GOT3 (cell line): ENCODE measurements around the gene TEKT5.
"Not testable (repeated sequence)": the region's sequence is repeated elsewhere in the genome, so short reads cannot be mapped to it uniquely, and the experiment has no call there.

Source experiments
- DNase-seq: peaks from one replicate; lab custom pipeline; 2025; ENCODE audit warnings: mixed read lengths; lab: John Stamatoyannopoulos, UW

TEKT5 gene

DNA sequence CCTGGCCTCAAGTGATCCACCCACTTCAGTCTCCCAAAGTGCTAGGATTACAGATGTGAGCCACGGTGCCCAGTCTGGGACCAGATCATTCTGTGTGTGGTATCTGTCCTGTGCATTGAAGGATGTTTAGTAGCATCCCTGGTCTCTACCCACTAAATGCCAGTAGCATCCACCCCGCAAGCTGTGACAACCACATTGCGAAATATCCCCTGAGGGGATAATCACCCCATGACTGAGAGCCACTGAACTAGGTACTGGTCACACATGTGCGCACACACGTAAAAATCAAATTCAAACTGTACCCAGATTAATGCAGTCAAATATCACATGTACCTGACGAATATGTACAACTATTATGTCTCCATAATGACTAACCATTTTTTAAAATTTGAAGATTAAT, 35.8 kb downstream of the TEKT5 start:
- no peak for DNase-seq

DNA sequence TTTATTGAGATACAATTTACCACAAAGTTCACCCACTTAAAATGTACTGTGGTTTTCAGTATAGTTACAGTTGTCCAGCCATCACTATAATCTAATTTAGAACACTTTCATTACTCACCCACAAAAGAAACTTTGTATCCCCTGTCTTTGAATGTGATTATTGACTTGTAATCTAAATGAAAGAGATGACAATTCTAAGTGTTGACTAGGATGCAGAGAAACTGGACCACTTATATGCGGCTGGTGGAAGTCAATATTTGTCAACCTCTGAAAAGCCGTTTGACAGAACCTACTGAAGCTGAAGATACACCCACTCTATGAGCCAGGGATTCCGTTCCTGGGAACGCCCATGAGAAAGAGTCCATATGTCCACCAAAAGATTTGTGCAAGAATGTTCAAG, 36.8 kb downstream of the TEKT5 start:
- DNase-seq = no peak

- DNase-seq = no peak
Measured at GRCh38 chr16:10656618-10657017, 38.1 kb downstream of the TEKT5 start.

GRCh38 chr16:10655415-10655977, 39.2 kb downstream of the TEKT5 start:
- DNase-seq = no peak

GRCh38 chr16:10654592-10655414, 39.9 kb downstream of the TEKT5 start:
- DNase-seq = no peak

DNA sequence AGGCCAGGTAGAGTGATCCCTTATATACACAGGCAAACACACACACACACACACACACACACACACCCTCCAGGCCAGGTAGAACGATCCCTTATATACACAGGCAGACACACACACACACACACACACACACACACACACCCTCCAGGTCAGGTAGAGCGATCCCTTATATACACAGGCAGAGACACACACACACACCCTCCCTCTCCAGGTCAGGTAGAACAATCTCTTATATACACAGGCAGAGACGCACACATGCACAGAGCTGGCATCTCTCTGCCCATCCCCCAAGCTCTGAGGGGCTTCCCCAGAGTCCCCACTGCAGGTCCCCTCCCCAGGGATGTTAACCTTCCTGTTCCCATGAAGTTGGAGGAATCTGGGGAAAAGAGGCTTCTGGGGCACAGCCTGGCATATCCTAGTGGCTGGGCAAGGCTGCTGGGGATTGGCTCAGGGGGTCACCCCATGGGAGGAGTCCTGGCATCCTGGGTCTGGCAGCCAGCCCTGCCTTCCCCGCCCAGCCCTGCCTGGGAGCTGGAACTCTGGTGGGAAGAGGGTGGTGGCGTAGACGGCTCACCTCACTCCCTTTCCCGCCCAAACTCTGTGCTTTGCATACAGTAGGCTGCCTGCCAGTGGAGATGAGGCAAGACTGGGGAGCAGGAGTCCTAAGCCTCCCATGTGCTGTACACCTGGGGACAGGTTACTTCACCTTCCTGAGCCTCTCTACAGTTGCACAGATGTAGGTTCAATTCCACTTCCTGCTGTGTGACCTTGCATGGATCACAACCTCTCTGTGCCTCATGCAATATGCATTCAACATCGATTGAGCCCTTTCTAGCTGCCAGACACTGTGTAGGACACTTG, 41.8 kb downstream of the TEKT5 start:
- DNase-seq = no peak

GRCh38 chr16:10649098-10649497, 45.6 kb downstream of the TEKT5 start:
- DNase-seq = not testable (repeated sequence)

DNA sequence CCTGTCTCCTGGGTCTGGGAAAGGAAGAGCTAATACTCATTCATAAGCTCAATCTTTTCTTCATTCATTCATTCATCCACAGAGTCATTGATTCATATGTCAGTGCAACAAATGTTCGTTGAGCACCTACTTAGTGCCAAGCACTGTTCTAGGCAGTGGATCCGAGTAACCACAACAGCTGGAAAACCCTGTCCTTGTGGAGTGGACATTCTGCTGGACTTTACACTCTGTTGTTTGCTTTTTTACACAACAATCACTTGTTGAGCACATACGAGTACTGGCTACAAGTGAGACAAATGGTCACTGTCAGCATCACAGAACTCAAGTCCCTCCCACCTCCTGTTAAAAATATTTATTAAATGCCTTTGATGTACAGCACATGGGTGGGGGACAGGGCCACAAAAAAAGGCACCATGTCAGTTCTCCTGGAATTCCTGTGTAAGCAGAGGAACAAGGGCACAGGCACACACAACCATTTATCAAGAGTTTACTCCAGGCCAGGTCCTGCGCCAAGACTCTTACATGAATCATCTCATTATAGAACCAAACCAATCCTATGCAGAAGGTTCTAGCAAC, 46.9 kb downstream of the TEKT5 start:
- no peak for DNase-seq

GRCh38 chr16:10647264-10647720, 47.4 kb downstream of the TEKT5 start:
- no peak for DNase-seq

DNA sequence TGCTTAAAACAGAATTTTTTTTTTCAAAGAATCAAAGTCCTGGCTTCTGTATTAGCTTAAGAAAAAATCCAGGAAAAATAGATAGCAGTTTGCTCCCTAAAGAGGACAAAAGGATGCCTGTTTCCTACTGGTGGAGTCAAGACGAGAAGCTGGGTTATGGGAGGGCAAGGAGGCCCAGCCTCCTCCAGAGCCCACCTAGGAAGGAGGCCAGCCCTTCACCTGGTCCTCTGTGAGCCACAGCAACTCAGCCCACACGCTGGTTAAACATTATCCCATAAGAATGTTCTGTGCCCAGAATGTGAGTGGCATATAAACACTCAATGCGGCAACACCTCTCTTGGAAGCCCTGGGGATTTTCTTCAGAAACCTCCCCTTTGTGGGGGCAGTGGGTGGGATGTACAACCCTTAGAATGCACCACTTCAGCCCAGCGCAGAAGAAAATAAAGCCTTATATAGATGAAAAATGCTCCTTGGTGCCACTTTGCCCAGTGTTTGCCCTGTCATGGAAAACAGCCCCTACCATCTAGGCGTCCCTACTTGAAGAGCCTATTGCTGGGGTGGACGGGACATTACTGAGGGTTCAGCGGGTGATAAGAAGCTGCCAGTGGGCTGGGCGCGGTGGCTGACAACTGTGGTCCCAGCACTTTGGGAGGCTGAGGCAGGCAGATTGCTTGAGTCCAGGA, 48.0 kb downstream of the TEKT5 start:
- DNase-seq = no peak

- DNase-seq = no peak
Measured at GRCh38 chr16:10646228-10646580, 48.5 kb downstream of the TEKT5 start.

GRCh38 chr16:10644092-10644491, 50.6 kb downstream of the TEKT5 start:
- DNase-seq = no peak

DNA sequence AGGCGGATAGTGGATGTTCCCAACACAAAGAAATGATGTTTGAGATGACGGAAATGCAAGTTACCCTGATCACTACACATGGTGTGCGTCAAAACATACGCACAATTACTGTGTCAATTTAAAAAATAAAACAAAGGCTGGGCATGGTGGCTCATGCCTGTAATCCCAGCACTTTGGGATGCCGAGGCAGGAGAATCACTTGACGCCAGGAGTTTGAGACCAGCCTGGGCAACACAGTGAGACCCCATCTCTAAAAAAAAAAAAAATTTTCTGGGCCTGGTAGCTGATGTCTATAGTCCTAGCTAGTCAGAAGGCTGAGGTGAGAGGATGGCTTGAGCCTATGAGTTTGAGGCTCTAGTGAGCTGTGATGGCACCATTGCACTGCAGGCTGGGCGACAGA, 51.8 kb downstream of the TEKT5 start:
- DNase-seq = no peak

DNA sequence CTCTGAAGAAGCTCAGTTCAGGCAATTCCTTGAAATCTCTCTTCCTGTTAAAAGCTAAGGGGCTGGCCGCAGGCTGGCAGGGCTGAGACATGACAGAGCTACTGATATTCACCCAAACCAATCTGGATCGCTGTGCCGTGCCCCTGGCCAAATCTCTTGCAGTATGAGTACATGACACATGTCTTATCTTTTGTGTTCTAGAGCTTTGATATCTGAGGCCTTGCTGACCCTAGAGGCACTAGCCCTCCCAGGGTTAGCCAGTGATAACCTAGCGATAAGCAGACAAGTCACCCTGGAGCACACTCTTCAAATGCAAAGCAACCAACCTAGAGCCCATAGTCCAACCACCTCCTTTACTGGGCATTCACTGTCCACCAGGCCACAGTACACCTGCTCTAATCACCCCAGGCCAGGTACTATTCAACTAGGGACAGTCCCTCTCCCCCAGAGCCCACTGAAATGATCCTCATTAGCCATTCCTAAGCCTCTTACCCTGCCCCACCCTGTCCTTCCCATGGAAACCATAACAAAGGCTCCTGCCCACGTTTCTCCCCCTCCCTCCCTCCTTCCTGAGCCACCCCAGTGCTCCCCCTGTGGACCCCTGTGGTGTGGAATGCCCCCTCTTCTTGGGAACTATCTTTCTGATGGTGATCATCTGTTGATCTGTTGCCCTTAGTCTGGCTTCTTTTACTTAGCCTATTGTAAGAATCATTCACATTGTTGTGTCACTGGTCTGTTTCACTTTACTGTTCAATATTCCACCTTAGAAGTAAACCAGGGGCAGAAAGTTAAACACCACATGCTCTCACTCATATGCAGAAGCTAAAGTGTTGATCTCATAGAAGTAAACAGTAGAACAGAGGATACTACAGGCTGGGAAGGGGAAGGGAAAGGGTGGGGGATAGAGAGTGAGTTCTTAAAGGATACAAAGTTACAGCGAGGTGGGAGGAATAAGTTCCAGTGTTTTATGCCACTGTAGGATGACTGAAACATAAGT, 52.5 kb downstream of the TEKT5 start:
- DNase-seq = no peak

GRCh38 chr16:10641555-10641952, 53.2 kb downstream of the TEKT5 start:
- DNase-seq = no peak

DNA sequence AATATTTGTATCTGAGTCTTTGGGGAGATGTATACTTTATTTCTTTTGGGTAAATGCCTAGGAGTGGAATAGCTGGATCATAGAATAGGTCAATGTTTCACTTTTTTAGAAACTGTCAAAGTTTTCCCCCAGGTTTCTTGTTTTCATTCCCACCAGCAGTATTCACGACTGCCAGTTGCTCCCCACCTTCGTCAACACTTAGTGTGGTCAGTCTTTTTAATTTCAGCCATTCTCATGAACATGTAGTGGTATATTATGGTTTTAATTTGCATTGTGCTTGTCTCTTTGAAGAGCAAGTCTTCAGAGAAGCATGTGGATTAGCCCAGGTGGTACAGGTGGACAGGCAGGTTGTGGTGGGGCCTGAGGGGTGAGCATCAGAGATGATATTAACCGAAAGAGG, 53.8 kb downstream of the TEKT5 start:
- DNase-seq = no peak

GRCh38 chr16:10638101-10638500, 56.6 kb downstream of the TEKT5 start:
- no peak for DNase-seq

GRCh38 chr16:10637337-10638037, 57.2 kb downstream of the TEKT5 start:
- no peak for DNase-seq

DNA sequence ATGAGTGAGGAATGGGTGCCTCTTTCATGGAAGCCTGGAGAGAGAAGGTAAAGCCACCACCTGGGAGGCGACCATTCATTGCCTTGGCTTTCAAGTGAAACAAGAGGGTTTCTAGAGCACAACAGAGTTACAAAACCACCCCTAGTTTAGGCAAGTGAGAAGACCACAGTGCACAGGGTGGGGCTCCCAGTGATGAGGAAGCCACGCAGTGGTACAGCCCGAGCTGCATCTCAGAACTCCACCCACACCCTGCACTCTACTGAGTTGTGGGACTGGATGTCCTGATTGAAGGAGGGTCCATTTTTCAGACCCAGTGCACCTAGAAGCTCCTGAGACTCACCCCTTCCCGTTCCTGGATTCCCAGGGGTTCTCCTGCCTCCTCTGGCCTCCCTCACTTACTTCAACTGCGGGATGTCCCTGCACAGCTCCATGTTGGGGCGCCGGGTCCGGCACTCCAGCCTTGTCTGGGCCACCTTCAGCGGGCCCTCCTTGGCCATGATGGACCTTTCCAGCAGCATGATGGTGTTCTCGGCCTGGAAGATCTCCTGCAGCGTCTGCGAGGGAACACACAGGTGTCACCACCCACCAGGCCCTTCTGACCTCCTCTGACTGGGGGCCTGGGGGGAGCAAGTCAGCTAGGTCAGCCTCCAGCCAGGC, 59.2 kb downstream of the TEKT5 start:
- DNase-seq = no peak
